ENCODE results near the gene ZNF732.
"Not testable (repeated sequence)": the region's sequence is repeated elsewhere in the genome, so short reads cannot be mapped to it uniquely, and the experiment has no call there.

Gene ZNF732

GRCh38 chr4:304969-305680 is at the start of gene ZNF732:
ZNF732 (minus strand) TSS chr4:305474; CDS start chr4:305310, 164 bp downstream.
- DNase-seq: peak in 4 of 14 donors; percentile 2 to 19 (median 4)

GRCh38 chr4:340011-340410 is 34.7 kb upstream of the ZNF732 start:
- DNase-seq: no peak

GRCh38 chr4:338759-339097 is 33.5 kb upstream of the ZNF732 start:
- DNase-seq: peak in 3 of 14 donors; percentile 2 to 26 (median 12)

- DNase-seq: peak in 5 of 14 donors; percentile 21 to 65 (median 38)
Observed at GRCh38 chr4:337932-338758, 32.9 kb upstream of the ZNF732 start.

- DNase-seq: peak; percentile 59 to 99 (median 96)
Observed at GRCh38 chr4:337143-337931, 32.1 kb upstream of the ZNF732 start, which contains the start of gene ZNF141. ZNF141 (plus strand) TSS chr4:337814; CDS start chr4:337984, 170 bp downstream.

- no peak for DNase-seq
Observed at GRCh38 chr4:336893-337142, 31.5 kb upstream of the ZNF732 start.

- DNase-seq: peak in 6 of 14 donors; percentile 5 to 36 (median 23)
Observed at GRCh38 chr4:336099-336892, 31.0 kb upstream of the ZNF732 start.

GRCh38 chr4:335515-335914 is 30.2 kb upstream of the ZNF732 start:
- DNase-seq: peak in 1 of 14 donors; percentile 58

GRCh38 chr4:328729-329128 is 23.5 kb upstream of the ZNF732 start:
- DNase-seq: no peak

- DNase-seq: no peak
Observed at GRCh38 chr4:314296-314903, 9.1 kb upstream of the ZNF732 start.

- no peak for DNase-seq
Observed at GRCh38 chr4:309807-310206, 4.5 kb upstream of the ZNF732 start.

GRCh38 chr4:306551-306961 is 1.3 kb upstream of the ZNF732 start:
- no peak for DNase-seq

- DNase-seq: not testable (repeated sequence)
Observed at GRCh38 chr4:304516-304915, 758 bp downstream of the ZNF732 start.

GRCh38 chr4:302381-302780 is 2.9 kb downstream of the ZNF732 start:
- DNase-seq: no peak

GRCh38 chr4:294732-295131 is 10.5 kb downstream of the ZNF732 start:
- no peak for DNase-seq

- DNase-seq: no peak
Observed at GRCh38 chr4:288891-289290, 16.4 kb downstream of the ZNF732 start.

GRCh38 chr4:273309-274017 is 31.8 kb downstream of the ZNF732 start:
- DNase-seq: no peak

GRCh38 chr4:271492-272103 is 33.7 kb downstream of the ZNF732 start:
- no peak for DNase-seq

GRCh38 chr4:259240-259639 is 46.0 kb downstream of the ZNF732 start:
- DNase-seq: not testable (repeated sequence)

GRCh38 chr4:256492-256891 is 48.8 kb downstream of the ZNF732 start:
- no peak for DNase-seq

Data from C1 segment of cervical spinal cord (tissue), 14 donors.